ENCODE data around the gene AHDC1. TPM values are rescaled to one million over a fixed set of nuclear protein-coding genes. Genes with fewer than 3 reads are reported as not detected.

AHDC1 gene
- total RNA-seq, 5 donors from 2014 or later (not counting 1 experiment from before 2014, with no cell fraction given): 21.9 to 26.4 (median 23.1) TPM

DNA sequence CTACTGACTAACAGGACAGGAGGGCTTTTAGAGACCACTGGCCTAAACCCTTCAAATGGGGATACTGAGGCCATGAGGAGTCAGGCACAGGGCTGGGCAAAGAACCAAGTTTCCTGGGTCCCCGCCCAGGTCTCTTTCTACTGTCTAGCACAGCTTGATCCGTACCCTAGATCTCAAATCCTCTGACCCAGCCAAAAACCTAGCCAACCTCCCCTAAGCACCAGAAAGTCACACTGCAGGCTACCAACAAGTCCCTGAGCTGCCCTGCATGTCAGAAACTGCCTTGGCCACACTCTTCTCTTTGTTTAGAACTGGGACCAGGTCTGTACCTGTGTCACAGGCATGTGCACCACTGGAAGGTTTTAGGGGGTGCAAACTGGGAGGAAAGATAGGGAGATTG is 33.6 kb downstream of the AHDC1 start:
- Mint-ChIP-seq H3K4me1 (peaks cover 32 to 51% (median 46%) of the 10 kb centered on the region in 3 donors), H3K27ac (peak overlapping the region; percentile 23 to 62), H3K36me3 (no peaks in the 10 kb centered on the region), H3K9me3 (no peaks in the 10 kb centered on the region), H3K27me3 (no peaks in the 10 kb centered on the region), H3K4me3 (no peak overlapping the region)
- ChIA-PET POLR2A (interaction anchor here (0.5 kb wide), 2 partner anchors 47 to 352 kb away, joined by 3 to 4 read pairs; no protein-coding TSS in a partner anchor), CTCF (interaction anchor here in 1 of 2 donors (1.4 to 2.3 kb wide), 2 partner anchors 14 to 92 kb away, joined by 4 to 15 read pairs; no protein-coding TSS in a partner anchor)
- 91% methylated on average over 2 of the region's 2 CpGs for WGBS (ENCODE audit: insufficient coverage)
- DNase-seq (no peak), ATAC-seq (replicated peaks in 1 of 4) (no peak)
- peaks cover 16 to 35% of the 10 kb centered on the region in 2 experiments for H3K4me1 ChIP-seq (ENCODE audit: control insufficient read depth in 1 of 2, extremely low read depth in 1 of 2, insufficient read depth in 2 of 2, low read length in 2 of 2)
- no peaks in the 10 kb centered on the region for H3K36me3 ChIP-seq (ENCODE audit: control insufficient read depth in 2 of 2, extremely low read depth in 1 of 2, insufficient read depth in 1 of 2, low read length in 1 of 2)
- H3K9me3 ChIP-seq: no peaks in the 10 kb centered on the region
- H3K27me3 ChIP-seq (replicated peaks in 1 of 2; ENCODE audit: control insufficient read depth in 2 of 2, extremely low read depth in 1 of 2, insufficient read depth in 2 of 2, low read length in 1 of 2): no peaks in the 10 kb centered on the region
- no peak overlapping the region for H3K27ac ChIP-seq (ENCODE audit: low read length)
- no peak overlapping the region for H3K4me3 ChIP-seq (ENCODE audit: control insufficient read depth in 1 of 2, extremely low read depth in 1 of 2, low read length in 1 of 2)

DNA sequence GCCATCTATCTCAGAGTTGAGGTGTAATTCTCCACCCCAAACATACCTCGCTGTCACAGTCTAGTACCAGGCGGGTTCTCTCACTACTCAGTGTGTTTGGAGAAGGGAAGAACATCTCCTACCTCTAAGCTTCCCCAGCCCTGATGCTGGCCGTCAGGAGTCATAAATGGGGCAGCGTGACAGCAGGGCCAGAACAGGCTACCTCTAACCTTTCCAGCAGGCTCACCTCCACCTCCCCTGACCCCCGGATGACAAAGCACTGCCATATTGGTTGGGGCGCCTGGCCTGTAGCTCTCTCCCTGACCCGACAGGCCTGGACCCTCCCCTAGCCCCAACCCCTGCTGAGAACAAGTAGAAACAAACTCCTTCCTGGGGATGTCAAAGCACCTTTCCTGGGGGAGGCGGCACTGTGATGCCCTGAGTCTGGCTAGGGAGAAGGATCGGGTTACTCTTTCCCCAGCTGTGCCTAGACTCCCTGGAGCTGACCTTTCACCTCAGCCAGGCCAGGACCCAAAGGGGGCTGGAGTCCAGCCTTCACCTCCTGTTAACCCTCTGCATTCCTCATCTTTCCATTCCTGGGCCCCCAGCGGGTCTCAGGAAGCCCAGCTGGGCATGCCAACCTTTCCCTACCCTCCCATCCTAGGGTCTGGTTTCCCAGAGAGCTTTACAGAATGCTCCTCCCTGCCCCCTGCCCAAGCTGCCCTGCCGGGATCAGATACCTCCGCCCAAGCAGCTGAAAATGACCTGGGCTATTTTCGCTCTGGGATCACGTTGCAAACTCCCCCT is 34.2 kb downstream of the AHDC1 start:
- WGBS (ENCODE audit: insufficient coverage): 95% methylated on average over 9 of the region's 14 CpGs
- Histone ChIP-seq H3K4me3 (ENCODE audit: control insufficient read depth in 1 of 2, extremely low read depth in 1 of 2, low read length in 1 of 2) (no peak overlapping the region), H3K36me3 (ENCODE audit: control insufficient read depth in 2 of 2, extremely low read depth in 1 of 2, insufficient read depth in 1 of 2, low read length in 1 of 2) (no peaks in the 10 kb centered on the region), H3K27me3 (replicated peaks in 1 of 2; ENCODE audit: control insufficient read depth in 2 of 2, extremely low read depth in 1 of 2, insufficient read depth in 2 of 2, low read length in 1 of 2) (no peaks in the 10 kb centered on the region), H3K9me3 (no peaks in the 10 kb centered on the region), H3K4me1 (ENCODE audit: control insufficient read depth in 1 of 2, extremely low read depth in 1 of 2, insufficient read depth in 2 of 2, low read length in 2 of 2) (peaks cover 16 to 33% of the 10 kb centered on the region in 2 experiments), H3K27ac (ENCODE audit: low read length) (peak overlapping the region; percentile 69)
- Mint-ChIP-seq H3K27me3 (no peaks in the 10 kb centered on the region), H3K9me3 (no peaks in the 10 kb centered on the region), H3K27ac (peak overlapping the region; percentile 72 to 89), H3K4me3 (peak overlapping the region; percentile 22 to 82 (median 71)), H3K36me3 (no peaks in the 10 kb centered on the region), H3K4me1 (peaks cover 32 to 51% (median 46%) of the 10 kb centered on the region in 3 donors)
- ATAC-seq (replicated peaks in 1 of 4): no peak
- CTCF ChIA-PET: interaction anchor here (0.8 to 2.3 kb wide), 9 partner anchors 13 to 203 kb away, joined by 3 to 15 read pairs (median 5); partner anchors contain the start of genes IFI6 (in 1 of the 2) and STX12 (in 1 of the 2)
- peak in 1 of 35 experiments; percentile 33 for DNase-seq
- POLR2A ChIA-PET: interaction anchor here in 1 of 2 donors (0.5 kb wide), 1 partner anchor 351 kb away, joined by 4 read pairs; no protein-coding TSS in a partner anchor

DNA sequence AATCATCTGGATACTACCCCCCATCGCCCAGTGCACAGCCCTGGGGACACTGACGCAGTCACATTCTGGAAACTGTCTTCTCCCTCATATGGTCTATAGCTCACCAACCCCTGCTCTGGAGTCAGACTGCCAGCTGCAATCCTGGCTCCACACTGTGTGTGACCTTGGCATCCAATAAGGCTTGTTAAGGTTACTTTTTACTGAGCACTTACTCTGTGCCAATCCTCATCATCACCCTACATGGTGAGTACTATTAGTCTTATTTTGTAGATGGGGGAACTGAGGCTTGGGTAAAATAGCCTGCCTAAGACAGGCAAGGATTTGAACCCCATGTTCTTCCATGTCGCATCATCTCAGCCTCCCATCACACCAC is 34.9 kb downstream of the AHDC1 start:
- Histone ChIP-seq H3K4me1 (ENCODE audit: control insufficient read depth in 1 of 2, extremely low read depth in 1 of 2, insufficient read depth in 2 of 2, low read length in 2 of 2) (peaks cover 16 to 33% of the 10 kb centered on the region in 2 experiments), H3K27ac (ENCODE audit: low read length) (peak overlapping the region; percentile 69), H3K36me3 (ENCODE audit: control insufficient read depth in 2 of 2, extremely low read depth in 1 of 2, insufficient read depth in 1 of 2, low read length in 1 of 2) (no peaks in the 10 kb centered on the region), H3K27me3 (replicated peaks in 1 of 2; ENCODE audit: control insufficient read depth in 2 of 2, extremely low read depth in 1 of 2, insufficient read depth in 2 of 2, low read length in 1 of 2) (no peaks in the 10 kb centered on the region), H3K9me3 (no peaks in the 10 kb centered on the region), H3K4me3 (ENCODE audit: control insufficient read depth in 1 of 2, extremely low read depth in 1 of 2, low read length in 1 of 2) (no peak overlapping the region)
- H3K4me3 Mint-ChIP-seq: peak overlapping the region; percentile 65 to 82 (median 71)
- CTCF ChIA-PET: interaction anchor here (0.6 to 2.3 kb wide), 11 partner anchors 12 to 204 kb away, joined by 3 to 15 read pairs (median 5); partner anchors contain the start of genes AHDC1 (in 1 of the 2), IFI6 (in 1 of the 2) and STX12 (in 1 of the 2)
- POLR2A ChIA-PET: interaction anchor here in 1 of 2 donors (0.6 to 1.0 kb wide), 2 partner anchors 35 to 1571 kb away, joined by 3 read pairs; partner anchors contain the start of genes AHDC1 and PAFAH2
- peak; percentile 3 to 19 (median 6) for ATAC-seq (replicated peaks in 1 of 4)
- H3K27ac Mint-ChIP-seq: peak overlapping the region; percentile 72 to 89
- no peaks in the 10 kb centered on the region for H3K9me3 Mint-ChIP-seq
- H3K36me3 Mint-ChIP-seq: no peaks in the 10 kb centered on the region
- DNase-seq: peak in 2 of 35 experiments; percentile 18 to 44
- peaks cover 28 to 46% (median 42%) of the 10 kb centered on the region in 3 donors for H3K4me1 Mint-ChIP-seq
- no peaks in the 10 kb centered on the region for H3K27me3 Mint-ChIP-seq
- 92% methylated on average over 2 of the region's 3 CpGs for WGBS (ENCODE audit: insufficient coverage)

DNA sequence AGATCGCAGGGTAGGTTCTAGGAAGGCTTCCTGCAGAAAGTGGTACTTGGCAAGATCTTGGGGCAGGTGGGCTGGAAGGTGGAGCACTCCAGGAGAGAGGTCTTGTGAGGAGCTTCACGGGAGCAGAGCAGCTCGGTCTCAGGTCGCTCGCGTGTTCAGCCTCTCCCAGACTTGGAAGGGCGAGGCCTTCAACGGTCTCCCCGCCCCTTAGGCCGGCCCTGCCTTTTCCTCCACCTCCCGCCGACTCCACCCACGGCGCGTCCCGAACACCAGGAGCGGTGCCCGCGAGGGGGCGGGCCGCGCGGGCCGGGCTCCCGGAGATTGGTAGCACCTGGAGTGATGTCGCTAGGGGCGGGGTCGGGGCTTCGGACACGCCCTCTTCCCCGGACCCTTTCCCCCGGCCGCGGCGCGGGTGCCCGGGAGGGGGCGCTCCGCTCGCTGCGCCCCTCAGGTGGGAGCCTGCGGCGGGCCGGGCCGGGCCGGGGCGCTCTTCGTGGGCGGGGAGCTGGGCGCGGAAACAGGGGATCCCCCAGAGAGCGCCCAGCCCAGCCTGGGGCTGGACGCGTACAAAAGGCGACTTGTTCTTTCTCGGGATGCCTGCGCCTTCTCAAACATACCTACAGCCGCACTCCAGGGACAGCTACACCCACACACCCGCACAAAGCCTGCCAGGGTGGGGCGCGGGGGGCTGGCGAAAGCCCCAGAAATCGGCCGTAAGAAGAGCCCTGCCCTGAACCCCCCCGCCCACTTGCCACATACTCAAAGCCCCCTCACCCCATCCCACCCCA is 35.5 kb downstream of the AHDC1 start:
- Histone ChIP-seq H3K4me1 (ENCODE audit: control insufficient read depth in 1 of 2, extremely low read depth in 1 of 2, insufficient read depth in 2 of 2, low read length in 2 of 2) (peaks cover 16 to 34% of the 10 kb centered on the region in 2 experiments), H3K36me3 (ENCODE audit: control insufficient read depth in 2 of 2, extremely low read depth in 1 of 2, insufficient read depth in 1 of 2, low read length in 1 of 2) (no peaks in the 10 kb centered on the region), H3K4me3 (ENCODE audit: control insufficient read depth in 1 of 2, extremely low read depth in 1 of 2, low read length in 1 of 2) (peak overlapping the region; percentile 11 to 39), H3K9me3 (no peaks in the 10 kb centered on the region), H3K27me3 (replicated peaks in 1 of 2; ENCODE audit: control insufficient read depth in 2 of 2, extremely low read depth in 1 of 2, insufficient read depth in 2 of 2, low read length in 1 of 2) (no peaks in the 10 kb centered on the region), H3K27ac (ENCODE audit: low read length) (peak overlapping the region; percentile 69)
- DNase-seq (peak; percentile 76 to 96 (median 86)), ATAC-seq (replicated peaks in 1 of 4) (peak; percentile 90 to 96 (median 93))
- ChIA-PET POLR2A (interaction anchor here in 1 of 2 donors (0.6 to 1.0 kb wide), 2 partner anchors 35 to 1571 kb away, joined by 3 read pairs; partner anchors contain the start of genes AHDC1 and PAFAH2), CTCF (interaction anchor here (0.5 to 2.3 kb wide), 13 partner anchors 12 to 214 kb away, joined by 3 to 15 read pairs (median 4); partner anchors contain the start of genes AHDC1 (in 1 of the 2), IFI6 (in 1 of the 2) and STX12 (in 1 of the 2))
- 1% methylated on average over 47 of the region's 65 CpGs for WGBS (ENCODE audit: insufficient coverage)
- Mint-ChIP-seq H3K36me3 (no peaks in the 10 kb centered on the region), H3K9me3 (no peaks in the 10 kb centered on the region), H3K27ac (peak overlapping the region; percentile 6 to 72), H3K4me3 (peak overlapping the region; percentile 65 to 82 (median 71)), H3K27me3 (no peaks in the 10 kb centered on the region), H3K4me1 (peaks cover 25 to 42% (median 40%) of the 10 kb centered on the region in 3 donors)

DNA sequence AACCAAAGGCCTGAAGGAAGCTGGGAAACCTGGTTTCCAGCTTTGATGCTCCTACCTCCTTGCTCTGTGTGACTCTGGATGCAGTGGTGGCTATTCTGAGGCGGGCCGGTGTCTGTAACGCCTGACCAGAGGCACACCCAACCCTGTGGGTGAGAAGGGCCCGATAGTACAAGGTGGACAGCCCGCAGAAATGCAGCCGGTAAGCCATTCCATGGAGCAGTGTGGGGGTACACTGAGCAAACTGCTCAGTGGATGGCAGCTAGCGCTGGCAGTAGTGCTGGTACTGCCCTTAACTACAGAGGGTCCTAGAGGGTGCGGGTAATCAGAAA is 36.0 kb downstream of the AHDC1 start:
- ChIA-PET CTCF (interaction anchor here in 1 of 2 donors (0.5 to 2.1 kb wide), 7 partner anchors 11 to 214 kb away, joined by 3 to 8 read pairs (median 4); partner anchors contain the start of gene AHDC1), POLR2A (interaction anchor here in 1 of 2 donors (0.6 kb wide), 1 partner anchor 107 kb away, joined by 6 read pairs; no protein-coding TSS in a partner anchor)
- Mint-ChIP-seq H3K36me3 (no peaks in the 10 kb centered on the region), H3K4me3 (peak overlapping the region; percentile 35 to 71 (median 49)), H3K9me3 (no peaks in the 10 kb centered on the region), H3K4me1 (peaks cover 25 to 46% (median 41%) of the 10 kb centered on the region in 3 donors), H3K27ac (peak overlapping the region; percentile 6 to 53), H3K27me3 (no peaks in the 10 kb centered on the region)
- 94% methylated on average over 4 of the region's 8 CpGs for WGBS (ENCODE audit: insufficient coverage)
- Histone ChIP-seq H3K4me3 (ENCODE audit: control insufficient read depth in 1 of 2, extremely low read depth in 1 of 2, low read length in 1 of 2) (peak overlapping the region; percentile 11 to 18), H3K4me1 (ENCODE audit: control insufficient read depth in 1 of 2, extremely low read depth in 1 of 2, insufficient read depth in 2 of 2, low read length in 2 of 2) (peaks cover 16 to 36% of the 10 kb centered on the region in 2 experiments), H3K27me3 (replicated peaks in 1 of 2; ENCODE audit: control insufficient read depth in 2 of 2, extremely low read depth in 1 of 2, insufficient read depth in 2 of 2, low read length in 1 of 2) (no peaks in the 10 kb centered on the region), H3K36me3 (ENCODE audit: control insufficient read depth in 2 of 2, extremely low read depth in 1 of 2, insufficient read depth in 1 of 2, low read length in 1 of 2) (no peaks in the 10 kb centered on the region), H3K9me3 (no peaks in the 10 kb centered on the region), H3K27ac (ENCODE audit: low read length) (peak overlapping the region; percentile 25)
- ATAC-seq (replicated peaks in 1 of 4): no peak
- DNase-seq: no peak

Measured in T-cell (primary cell).